Measurements from ENCODE around the gene OR1L8.

- TF ChIP-seq YY1 (IDR thresholded peaks at IDR 0.05; ENCODE audit: insufficient read depth, insufficient read length), result no peak
- TF ChIP-seq ZNF274 (IDR thresholded peaks at IDR 0.05; ENCODE audit: low read depth, low read length), result no peak
- no peak for TF ChIP-seq SUZ12 (IDR thresholded peaks at IDR 0.05; ENCODE audit: extremely low read depth, insufficient read depth, insufficient read length)
These were observed 56.0 kb downstream of the OR1L8 start, which contains the start of gene OR1N1 for GRCh38 chr9:122527193-122527592.
